Measurements from ENCODE around the gene RSU1. TPM values are rescaled to one million over a fixed set of nuclear protein-coding genes. Genes with fewer than 3 reads are reported as not detected.

RSU1 gene
- total RNA-seq (2014; rRNA removed; shearing (Covaris generic)), result 23.3 and 28.4 TPM in 2 replicates

- Histone ChIP-seq H3K4me1 (no peaks in the 10 kb centered on the region), H3K27me3 (no peaks in the 10 kb centered on the region), H3K36me3 (no peaks in the 10 kb centered on the region), H3K4me3 (peak within 1 kb of the TSS; percentile 60), H3K27ac (peak within 1 kb of the TSS; percentile 46), H3K9me3 (replicated peaks) (no peaks in the 10 kb centered on the region)
- DNase-seq, result peak; percentile 99
These were observed at the start of gene RSU1 for GRCh38 chr10:16817125-16818019. RSU1 (minus strand) TSS chr10:16817424; CDS start chr10:16817081, 343 bp downstream.

GRCh38 chr10:16866541-16867275 is 49.5 kb upstream of the RSU1 start:
- Histone ChIP-seq H3K36me3 (no peaks in the 10 kb centered on the region), H3K4me1 (peaks cover 37% of the 10 kb centered on the region), H3K27ac (no peak overlapping the region; the same call in 1 of the 2 replicates), H3K27me3 (no peaks in the 10 kb centered on the region), H3K4me3 (no peak overlapping the region), H3K9me3 (replicated peaks) (no peaks in the 10 kb centered on the region)
- DNase-seq, result no peak

GRCh38 chr10:16865766-16866165 is 48.5 kb upstream of the RSU1 start:
- Histone ChIP-seq H3K27me3 (no peaks in the 10 kb centered on the region), H3K9me3 (replicated peaks) (no peaks in the 10 kb centered on the region), H3K4me3 (no peak overlapping the region), H3K27ac (no peak overlapping the region), H3K36me3 (no peaks in the 10 kb centered on the region), H3K4me1 (peaks cover 37% of the 10 kb centered on the region)
- no peak for DNase-seq

- Histone ChIP-seq H3K9me3 (replicated peaks) (no peaks in the 10 kb centered on the region), H3K27me3 (no peaks in the 10 kb centered on the region), H3K4me1 (peaks cover 30% of the 10 kb centered on the region), H3K4me3 (no peak overlapping the region), H3K36me3 (no peaks in the 10 kb centered on the region), H3K27ac (no peak overlapping the region)
- no peak for DNase-seq
These were observed 46.5 kb upstream of the RSU1 start for GRCh38 chr10:16863766-16864165.

GRCh38 chr10:16857419-16857818 is 40.2 kb upstream of the RSU1 start:
- Histone ChIP-seq H3K27ac (no peak overlapping the region), H3K36me3 (no peaks in the 10 kb centered on the region), H3K9me3 (replicated peaks) (no peaks in the 10 kb centered on the region), H3K4me3 (no peak overlapping the region), H3K4me1 (peaks cover 15% of the 10 kb centered on the region), H3K27me3 (no peaks in the 10 kb centered on the region)
- no peak for DNase-seq

- Histone ChIP-seq H3K27me3 (no peaks in the 10 kb centered on the region), H3K4me1 (peaks cover 15% of the 10 kb centered on the region), H3K27ac (no peak overlapping the region), H3K9me3 (replicated peaks) (no peaks in the 10 kb centered on the region), H3K4me3 (no peak overlapping the region), H3K36me3 (no peaks in the 10 kb centered on the region)
- DNase-seq, result peak; percentile 57 to 76
These were observed 39.3 kb upstream of the RSU1 start for GRCh38 chr10:16856567-16856966.

GRCh38 chr10:16856092-16856491 is 38.9 kb upstream of the RSU1 start:
- Histone ChIP-seq H3K4me1 (peaks cover 15% of the 10 kb centered on the region), H3K4me3 (no peak overlapping the region), H3K9me3 (replicated peaks) (no peaks in the 10 kb centered on the region), H3K36me3 (no peaks in the 10 kb centered on the region), H3K27ac (no peak overlapping the region), H3K27me3 (no peaks in the 10 kb centered on the region)
- no peak for DNase-seq

GRCh38 chr10:16854623-16855022 is 37.4 kb upstream of the RSU1 start:
- Histone ChIP-seq H3K27me3 (no peaks in the 10 kb centered on the region), H3K9me3 (replicated peaks) (no peaks in the 10 kb centered on the region), H3K4me1 (peaks cover 15% of the 10 kb centered on the region), H3K4me3 (no peak overlapping the region), H3K36me3 (no peaks in the 10 kb centered on the region), H3K27ac (no peak overlapping the region)
- no peak for DNase-seq

- no peak for DNase-seq
- H3K27ac ChIP-seq, result no peak overlapping the region
- H3K36me3 ChIP-seq, result no peaks in the 10 kb centered on the region
- no peaks in the 10 kb centered on the region for H3K27me3 ChIP-seq
- H3K4me3 ChIP-seq, result no peak overlapping the region
- peaks cover 15% of the 10 kb centered on the region for H3K4me1 ChIP-seq
- H3K9me3 ChIP-seq (replicated peaks), result no peaks in the 10 kb centered on the region
These were observed 36.6 kb upstream of the RSU1 start for GRCh38 chr10:16853809-16854208.

- H3K4me1 ChIP-seq, result peaks cover 15% of the 10 kb centered on the region
- H3K36me3 ChIP-seq, result no peaks in the 10 kb centered on the region
- no peak overlapping the region for H3K4me3 ChIP-seq
- no peak overlapping the region for H3K27ac ChIP-seq
- H3K27me3 ChIP-seq, result no peaks in the 10 kb centered on the region
- DNase-seq, result peak; percentile 30 to 71
- no peaks in the 10 kb centered on the region for H3K9me3 ChIP-seq (replicated peaks)
These were observed 36.0 kb upstream of the RSU1 start for GRCh38 chr10:16853201-16853600.

GRCh38 chr10:16852624-16853023 is 35.4 kb upstream of the RSU1 start:
- no peak overlapping the region for H3K27ac ChIP-seq
- H3K9me3 ChIP-seq (replicated peaks), result no peaks in the 10 kb centered on the region
- no peaks in the 10 kb centered on the region for H3K36me3 ChIP-seq
- DNase-seq, result no peak
- H3K27me3 ChIP-seq, result no peaks in the 10 kb centered on the region
- H3K4me3 ChIP-seq, result no peak overlapping the region
- H3K4me1 ChIP-seq, result peaks cover 15% of the 10 kb centered on the region

- Histone ChIP-seq H3K27ac (no peak overlapping the region), H3K4me1 (peaks cover 10% of the 10 kb centered on the region; the same call in 1 of the 2 replicates), H3K4me3 (no peak overlapping the region), H3K27me3 (no peaks in the 10 kb centered on the region), H3K36me3 (no peaks in the 10 kb centered on the region), H3K9me3 (replicated peaks) (no peaks in the 10 kb centered on the region)
- DNase-seq, result no peak
These were observed 31.4 kb upstream of the RSU1 start for GRCh38 chr10:16848562-16849154.

- Histone ChIP-seq H3K4me3 (no peak overlapping the region), H3K27me3 (no peaks in the 10 kb centered on the region), H3K4me1 (peaks cover 5% of the 10 kb centered on the region; the same call in 1 of the 2 replicates), H3K27ac (no peak overlapping the region), H3K9me3 (replicated peaks) (no peaks in the 10 kb centered on the region), H3K36me3 (no peaks in the 10 kb centered on the region)
- no peak for DNase-seq
These were observed 30.4 kb upstream of the RSU1 start for GRCh38 chr10:16847644-16848043.

- no peak for DNase-seq
These were observed 28.0 kb upstream of the RSU1 start for GRCh38 chr10:16845248-16845647.

More at GRCh38 chr10:16845248-16845647, 28.0 kb upstream of the RSU1 start:
- Histone ChIP-seq H3K9me3 (replicated peaks) (no peaks in the 10 kb centered on the region), H3K4me3 (no peak overlapping the region), H3K4me1 (peaks cover 5% of the 10 kb centered on the region; the same call in 1 of the 2 replicates), H3K27ac (no peak overlapping the region), H3K36me3 (no peaks in the 10 kb centered on the region), H3K27me3 (no peaks in the 10 kb centered on the region)

Data from SJCRH30 (cell line).